ENCODE results near the gene SLC22A14. TPM values are rescaled to one million over a fixed set of nuclear protein-coding genes. Genes with fewer than 3 reads are reported as not detected.

The SLC22A14 gene
- total RNA-seq, 4 donors from 2014 or later: 0.31 TPM; not detected in 3

DNA sequence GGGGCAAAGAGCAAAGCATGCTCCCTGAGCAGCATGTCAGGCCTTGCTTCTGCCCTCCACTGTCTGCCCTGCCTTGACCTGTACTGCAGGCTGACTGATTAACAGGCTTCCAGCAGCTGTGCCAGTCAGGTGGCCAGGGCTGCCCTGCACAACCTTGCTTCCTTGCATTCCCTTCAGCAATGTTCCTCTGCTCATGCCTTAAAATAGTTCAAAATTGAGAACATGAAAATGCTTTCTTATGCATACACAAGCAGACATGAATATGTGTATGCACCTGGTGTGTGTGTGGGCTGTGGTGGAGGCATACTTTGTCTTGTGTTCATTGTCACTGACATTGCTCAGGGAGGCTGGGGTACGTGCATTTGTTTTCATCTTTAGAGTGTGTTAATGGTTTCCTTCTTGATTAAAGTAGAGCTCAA, 17.7 kb upstream of the SLC22A14 start:
- intact Hi-C loops (cut with DNase I; ENCODE audit: low total_unique reads) (no loop called here), in situ Hi-C loops (cut with MboI; ENCODE audit: low sequenced_read_pairs in 4 of 4) (no loop called here)
- peak in 1 of 2 donors; percentile 56 for DNase-seq
- Histone ChIP-seq H3K27ac (peak overlapping the region in 2 of 4 donors; percentile 25 to 62), H3K9me3 (no peaks in the 10 kb centered on the region), H3K4me3 (no peak overlapping the region), H3K36me3 (no peaks in the 10 kb centered on the region), H3K4me1 (peaks cover 17 to 24% of the 10 kb centered on the region in 2 donors), H3K27me3 (no peaks in the 10 kb centered on the region)
- peak; percentile 76 to 89 for ATAC-seq
- no peak for TF ChIP-seq POLR2A (IDR thresholded peaks at IDR 0.05)
- TF ChIP-seq, protein P1, sequence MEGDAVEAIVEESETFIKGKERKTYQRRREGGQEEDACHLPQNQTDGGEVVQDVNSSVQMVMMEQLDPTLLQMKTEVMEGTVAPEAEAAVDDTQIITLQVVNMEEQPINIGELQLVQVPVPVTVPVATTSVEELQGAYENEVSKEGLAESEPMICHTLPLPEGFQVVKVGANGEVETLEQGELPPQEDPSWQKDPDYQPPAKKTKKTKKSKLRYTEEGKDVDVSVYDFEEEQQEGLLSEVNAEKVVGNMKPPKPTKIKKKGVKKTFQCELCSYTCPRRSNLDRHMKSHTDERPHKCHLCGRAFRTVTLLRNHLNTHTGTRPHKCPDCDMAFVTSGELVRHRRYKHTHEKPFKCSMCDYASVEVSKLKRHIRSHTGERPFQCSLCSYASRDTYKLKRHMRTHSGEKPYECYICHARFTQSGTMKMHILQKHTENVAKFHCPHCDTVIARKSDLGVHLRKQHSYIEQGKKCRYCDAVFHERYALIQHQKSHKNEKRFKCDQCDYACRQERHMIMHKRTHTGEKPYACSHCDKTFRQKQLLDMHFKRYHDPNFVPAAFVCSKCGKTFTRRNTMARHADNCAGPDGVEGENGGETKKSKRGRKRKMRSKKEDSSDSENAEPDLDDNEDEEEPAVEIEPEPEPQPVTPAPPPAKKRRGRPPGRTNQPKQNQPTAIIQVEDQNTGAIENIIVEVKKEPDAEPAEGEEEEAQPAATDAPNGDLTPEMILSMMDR (IDR thresholded peaks at IDR 0.05 in 4 of 5, conservative IDR thresholded peaks at IDR 0.05 in 1 of 5): no peak

DNA sequence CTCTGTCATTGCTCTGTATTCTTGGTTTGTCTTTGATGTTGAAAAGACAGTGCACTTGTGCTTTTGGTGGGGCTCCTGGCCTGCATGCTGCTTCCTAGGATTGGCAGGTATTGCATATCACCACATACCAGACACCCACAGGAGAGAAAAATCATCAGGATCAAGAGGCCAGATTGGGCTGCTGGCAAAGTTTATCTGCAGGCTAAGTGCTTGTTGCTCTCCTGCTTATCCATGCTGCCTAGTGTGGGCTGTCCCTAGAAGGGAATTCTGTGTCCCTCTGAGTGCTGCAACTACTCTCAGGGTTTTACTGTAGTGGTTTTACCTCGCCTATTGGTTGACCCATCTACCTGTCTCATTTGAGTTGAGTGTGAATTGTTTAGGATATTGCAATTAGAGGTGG, 17.3 kb upstream of the SLC22A14 start:
- Histone ChIP-seq H3K4me1 (peaks cover 17 to 24% of the 10 kb centered on the region in 2 donors), H3K27ac (peak overlapping the region in 1 of 4 donors; percentile 62), H3K36me3 (no peaks in the 10 kb centered on the region), H3K9me3 (no peaks in the 10 kb centered on the region), H3K4me3 (no peak overlapping the region), H3K27me3 (no peaks in the 10 kb centered on the region)
- TF ChIP-seq, protein P1 (IDR thresholded peaks at IDR 0.05 in 4 of 5, conservative IDR thresholded peaks at IDR 0.05 in 1 of 5): no peak
- no peak for TF ChIP-seq POLR2A (IDR thresholded peaks at IDR 0.05)
- DNase-seq (no peak), ATAC-seq (no peak)
- in situ Hi-C loops (cut with MboI; ENCODE audit: low sequenced_read_pairs in 4 of 4) (no loop called here), intact Hi-C loops (cut with DNase I; ENCODE audit: low total_unique reads) (no loop called here)

GRCh38 chr3:38265604-38266307, 16.3 kb upstream of the SLC22A14 start, which contains the start of gene SLC22A13:
Gene SLC22A13, plus strand, starts transcription at chr3:38265812. Its CDS starts 49 bp downstream, at chr3:38265861.
- in situ Hi-C loops (cut with MboI; ENCODE audit: low sequenced_read_pairs in 4 of 4): no loop called here
- no peak within 1 kb of the TSS for H3K4me3 ChIP-seq
- intact Hi-C loops (cut with DNase I; ENCODE audit: low total_unique reads): no loop called here
- peak within 1 kb of the TSS in 1 of 4 donors; percentile 62 for H3K27ac ChIP-seq
- no peaks in the 10 kb centered on the region for H3K9me3 ChIP-seq
- DNase-seq (no peak), ATAC-seq (no peak)
- H3K27me3 ChIP-seq: no peaks in the 10 kb centered on the region
- TF ChIP-seq POLR2A (IDR thresholded peaks at IDR 0.05): no peak
- TF ChIP-seq, protein P1 (IDR thresholded peaks at IDR 0.05 in 4 of 5, conservative IDR thresholded peaks at IDR 0.05 in 1 of 5): no peak
- no peaks in the 10 kb centered on the region for H3K36me3 ChIP-seq
- H3K4me1 ChIP-seq: peaks cover 17 to 24% of the 10 kb centered on the region in 2 donors

- Histone ChIP-seq H3K9me3 (no peaks in the 10 kb centered on the region), H3K4me3 (no peak overlapping the region), H3K27me3 (no peaks in the 10 kb centered on the region), H3K36me3 (no peaks in the 10 kb centered on the region), H3K4me1 (peaks cover 17 to 22% of the 10 kb centered on the region in 2 donors), H3K27ac (no peak overlapping the region)
- in situ Hi-C loops (cut with MboI; ENCODE audit: low sequenced_read_pairs in 4 of 4): no loop called here
- DNase-seq (no peak), ATAC-seq (no peak)
- intact Hi-C loops (cut with DNase I; ENCODE audit: low total_unique reads): no loop called here
- TF ChIP-seq POLR2A (IDR thresholded peaks at IDR 0.05): no peak
- TF ChIP-seq, protein P1 (IDR thresholded peaks at IDR 0.05 in 4 of 5, conservative IDR thresholded peaks at IDR 0.05 in 1 of 5): no peak
Measured at GRCh38 chr3:38266810-38267209, 15.3 kb upstream of the SLC22A14 start.

Data from gastrocnemius medialis (tissue), 4 donors.